Astrocyte (in vitro differentiated cells and primary cell): Measurements from ENCODE around the gene FLACC1.

ENCODE experiments used
- EZH2 ChIP-seq: IDR thresholded peaks from 2 replicates; pipeline ENCODE4 v1.6.1; 2012; ENCODE audit warnings: mild to moderate bottlenecking, low read length, inconsistent platforms; ENCODE audit not compliant: insufficient read depth
- TF ChIP-seq, protein P1 (sequence below): IDR thresholded peaks from 2 replicates; pipeline ENCODE4 v1.5.1; 2011; ENCODE audit warnings: low read depth, mild to moderate bottlenecking, inconsistent platforms, low read length, moderate library complexity; ENCODE audit not compliant: insufficient read depth

DNA sequence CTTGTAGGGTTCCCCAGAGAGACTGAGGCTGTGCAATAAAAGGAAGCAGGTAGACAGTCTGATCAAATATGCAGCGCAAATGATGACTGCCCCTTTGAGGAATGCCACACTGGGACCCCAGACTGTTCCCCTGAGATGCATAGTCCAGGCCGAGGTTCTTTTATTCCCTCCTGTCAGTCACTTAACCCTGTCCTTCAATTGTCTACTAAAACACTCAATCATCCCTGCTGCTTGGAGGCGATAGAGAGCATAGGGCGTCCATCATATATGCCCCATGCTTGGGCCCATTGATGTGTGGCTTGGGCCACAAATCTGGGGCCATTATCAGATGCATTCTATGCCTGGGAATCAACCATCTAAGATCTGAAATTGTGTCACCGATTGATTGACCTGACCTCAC, 112.3 kb downstream of the FLACC1 start:
- TF ChIP-seq, protein P1, sequence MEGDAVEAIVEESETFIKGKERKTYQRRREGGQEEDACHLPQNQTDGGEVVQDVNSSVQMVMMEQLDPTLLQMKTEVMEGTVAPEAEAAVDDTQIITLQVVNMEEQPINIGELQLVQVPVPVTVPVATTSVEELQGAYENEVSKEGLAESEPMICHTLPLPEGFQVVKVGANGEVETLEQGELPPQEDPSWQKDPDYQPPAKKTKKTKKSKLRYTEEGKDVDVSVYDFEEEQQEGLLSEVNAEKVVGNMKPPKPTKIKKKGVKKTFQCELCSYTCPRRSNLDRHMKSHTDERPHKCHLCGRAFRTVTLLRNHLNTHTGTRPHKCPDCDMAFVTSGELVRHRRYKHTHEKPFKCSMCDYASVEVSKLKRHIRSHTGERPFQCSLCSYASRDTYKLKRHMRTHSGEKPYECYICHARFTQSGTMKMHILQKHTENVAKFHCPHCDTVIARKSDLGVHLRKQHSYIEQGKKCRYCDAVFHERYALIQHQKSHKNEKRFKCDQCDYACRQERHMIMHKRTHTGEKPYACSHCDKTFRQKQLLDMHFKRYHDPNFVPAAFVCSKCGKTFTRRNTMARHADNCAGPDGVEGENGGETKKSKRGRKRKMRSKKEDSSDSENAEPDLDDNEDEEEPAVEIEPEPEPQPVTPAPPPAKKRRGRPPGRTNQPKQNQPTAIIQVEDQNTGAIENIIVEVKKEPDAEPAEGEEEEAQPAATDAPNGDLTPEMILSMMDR = no peak
- TF ChIP-seq EZH2 = no peak
